Endothelial cell of umbilical vein (primary cell): ENCODE results near the gene NME2. TPM values are rescaled to one million over a fixed set of nuclear protein-coding genes. Genes with fewer than 3 reads are reported as not detected.

Source experiments
- BruUV-seq: library from RNA; stranded (reverse); fragments of 400-500 nt; replicated peaks from 2 replicates; lab custom pipeline; 2021; lab: Mats Ljungman, UMichigan
- CTCF ChIA-PET: fragments of 300-600, 350-600 bp; sonication (Branson Sonifier 250); formaldehyde crosslinking; loops from one replicate; lab custom pipeline; 2021; ENCODE audit warnings: antibody characterized with exemption, inconsistent platforms; lab: Charles Lee
- POLR2A ChIA-PET: fragments of 300-600, 350-600 bp; sonication (Branson Sonifier 250); formaldehyde crosslinking; loops from one replicate; lab custom pipeline; 2021; ENCODE audit warnings: antibody characterized with exemption, inconsistent platforms; lab: Charles Lee
- DNase-seq: peaks from one replicate; pipeline ENCODE4 v3.0.0-alpha.2; 2011; ENCODE audit warnings: low read depth, low spot score
- FAIRE-seq: peaks from 2 replicates; lab custom pipeline; 2011; peaks lifted over from hg19 to GRCh38; lab: Jason Lieb, UNC
- H2AFZ ChIP-seq: 2 replicates; pipeline ENCODE4 v1.6.0; 2012; ENCODE audit warnings: low read depth, low read length, control low read depth, inconsistent platforms
- H3K27ac ChIP-seq: 2 replicates; pipeline ENCODE4 v1.5.1; 2011; ENCODE audit warnings: low read depth, mild to moderate bottlenecking, control low read depth, low read length, moderate library complexity; ENCODE audit not compliant: insufficient read depth
- H3K27me3 ChIP-seq, 2 experiments: 2 replicates each; pipeline versions ENCODE4 v1.6.0 to v1.6.1; 2011; ENCODE audit warnings: low read length in 2 of 2, mixed read lengths in 1 of 2; ENCODE audit not compliant: control insufficient read depth in 2 of 2, insufficient read depth in 2 of 2
- H3K36me3 ChIP-seq, 2 experiments: 2 replicates in 1 of 2; 3 replicates in 1 of 2; pipeline ENCODE4 v1.5.1; 2011; ENCODE audit warnings: low read length in 2 of 2, mild to moderate bottlenecking in 1 of 2, moderate library complexity in 1 of 2; ENCODE audit not compliant: control insufficient read depth in 2 of 2, insufficient read depth in 2 of 2; ENCODE audit errors: extremely low read depth in 1 of 2
- H3K4me1 ChIP-seq: 3 replicates; pipeline ENCODE4 v1.5.1; 2011; ENCODE audit warnings: mild to moderate bottlenecking, low read length; ENCODE audit not compliant: control insufficient read depth, insufficient read depth; ENCODE audit errors: extremely low read depth
- H3K4me2 ChIP-seq: 2 replicates; pipeline ENCODE4 v1.6.1; 2011; ENCODE audit warnings: low read length, control low read depth, mixed read lengths; ENCODE audit not compliant: insufficient read depth
- H3K4me3 ChIP-seq, 3 experiments: fragments of 200-600 bp in 1 of 3; sonication (generic), shearing (Covaris generic) in 1 of 3; replicated peaks in 1 of 3; 2 replicates each; pipeline ENCODE4 v1.5.1; 2011 to 2016; ENCODE audit warnings: control low read depth in 3 of 3, low read length in 3 of 3, mild to moderate bottlenecking in 2 of 3, inconsistent platforms in 1 of 3, low read depth in 1 of 3, moderate library complexity in 1 of 3; ENCODE audit not compliant: insufficient read depth in 1 of 3
- H3K79me2 ChIP-seq: 2 replicates; pipeline ENCODE4 v1.6.0; 2012; ENCODE audit warnings: low read length, inconsistent platforms; ENCODE audit not compliant: control insufficient read depth, insufficient read depth
- H3K9ac ChIP-seq: replicated peaks from 2 replicates; pipeline ENCODE3; 2011; ENCODE audit warnings: low read length, control low read depth; ENCODE audit not compliant: insufficient read depth; ENCODE audit errors: extremely low read depth
- H3K9me1 ChIP-seq: replicated peaks from 3 replicates; pipeline ENCODE4 v1.6.0; 2011; ENCODE audit warnings: mild to moderate bottlenecking, low read length; ENCODE audit not compliant: control insufficient read depth, insufficient read depth; ENCODE audit errors: extremely low read depth
- H3K9me3 ChIP-seq: replicated peaks from 2 replicates; pipeline ENCODE4 v1.5.1; 2012; ENCODE audit warnings: low read length, inconsistent platforms; ENCODE audit not compliant: control insufficient read depth, insufficient read depth
- H4K20me1 ChIP-seq: replicated peaks from 2 replicates; pipeline ENCODE3; 2011; ENCODE audit warnings: mild to moderate bottlenecking, low read length; ENCODE audit not compliant: control insufficient read depth, insufficient read depth; ENCODE audit errors: extremely low read depth
- CTCF ChIP-seq, 2 donors: IDR thresholded peaks; 1 replicate in 1 of 2; 2 replicates in 1 of 2; pipeline ENCODE4 v1.5.1; 2011; ENCODE audit warnings: low read length in 2 of 2, mild to moderate bottlenecking in 2 of 2, moderate library complexity in 2 of 2, control low read depth in 1 of 2, inconsistent platforms in 1 of 2, low read depth in 1 of 2; ENCODE audit not compliant: insufficient read depth in 1 of 2; ENCODE audit errors: extremely low read depth in 1 of 2
- EZH2 ChIP-seq: IDR thresholded peaks from 2 replicates; pipeline ENCODE4 v1.6.1; 2012; ENCODE audit warnings: borderline replicate concordance, low read depth, mild to moderate bottlenecking, moderate library complexity, low read length, inconsistent platforms; ENCODE audit not compliant: severe bottlenecking
- FOS ChIP-seq: IDR thresholded peaks from 2 replicates; pipeline ENCODE4 v1.6.1; 2011; ENCODE audit warnings: mild to moderate bottlenecking, low read length, moderate library complexity, borderline replicate concordance; ENCODE audit not compliant: insufficient read depth
- GATA2 ChIP-seq: IDR thresholded peaks from 2 replicates; pipeline ENCODE4 v1.7.0; 2011; ENCODE audit warnings: low read depth, mild to moderate bottlenecking, moderate library complexity, mixed read lengths, low read length; ENCODE audit not compliant: insufficient read length, insufficient read depth
- JUN ChIP-seq: IDR thresholded peaks from 2 replicates; pipeline ENCODE4 v1.6.1; 2011; ENCODE audit warnings: borderline replicate concordance, low read depth; ENCODE audit not compliant: insufficient read length, insufficient read depth
- MAX ChIP-seq: IDR thresholded peaks from 2 replicates; pipeline ENCODE4 v1.6.1; 2011; ENCODE audit not compliant: insufficient read depth, insufficient read length
- MYC ChIP-seq: IDR thresholded peaks from one replicate; pipeline ENCODE4 v1.6.1; 2011; ENCODE audit warnings: mild to moderate bottlenecking, low read depth, low read length
- POLR2A ChIP-seq: IDR thresholded peaks from 2 replicates; pipeline ENCODE4 v1.6.1; 2012; ENCODE audit warnings: low read depth, mild to moderate bottlenecking, control low read depth, low read length
- POLR2AphosphoS5 ChIP-seq: IDR thresholded peaks from 2 replicates; pipeline ENCODE4 v1.6.1; 2012; ENCODE audit warnings: low read depth, mild to moderate bottlenecking, control low read depth, low read length, moderate library complexity; ENCODE audit not compliant: insufficient read depth
- dilution Hi-C: fragments of 300-500 bp; cut with MboI; formaldehyde crosslinking; loops from one replicate; pipeline ENCODE4 v1.15.0; 2019; ENCODE audit warnings: low sequenced_read_pairs; ENCODE audit not compliant: extremely low pct_ligation_motif_present
- intact Hi-C: fragments of 100-400 bp; cut with micrococcal nuclease; formaldehyde crosslinking; loops from one replicate; pipeline ENCODE4 v1.10.0; 2022
- polyA plus RNA-seq, 4 experiments: library from polyadenylated mRNA; depleted of rRNA in 3 of 4; stranded (reverse) in 3 of 4; unstranded in 1 of 4; fragments of >200 nt; gene quantifications; 2 replicates each; pipeline versions ENCODE4 v1.2.1 to v1.2.3, GENCODE V29; 2011 to 2012; ENCODE audit warnings: missing spikeins in 1 of 4
- total RNA-seq: library from RNA; stranded (reverse); gene quantifications from 2 replicates; pipeline ENCODE4 v1.2.3, GENCODE V29; 2021

Gene NME2
- total and polyA plus RNA-seq, 2 donors (not counting 3 experiments of a cell fraction or from before 2014, with no cell fraction given), result 555 to 833 TPM

- Histone ChIP-seq H3K4me3 (no peak overlapping the region), H3K27ac (no peak overlapping the region), H3K9ac (no peak overlapping the region), H4K20me1 (no peaks in the 10 kb centered on the region), H3K9me3 (no peaks in the 10 kb centered on the region), H3K36me3 (peaks cover 4 to 13% of the 10 kb centered on the region in 2 experiments), H3K4me1 (peaks cover 15% of the 10 kb centered on the region), H3K27me3 (no peaks in the 10 kb centered on the region), H2AFZ (no peak overlapping the region), H3K79me2 (no peaks in the 10 kb centered on the region), H3K4me2 (no peak overlapping the region), H3K9me1 (no peaks in the 10 kb centered on the region)
- BruUV-seq, result no TSS peak
- ChIA-PET CTCF (no interaction called here), POLR2A (interaction anchor here (0.5 kb wide), 1 partner anchor 208 kb away, joined by 5 read pairs; no protein-coding TSS in a partner anchor)
- FAIRE-seq (no peak), DNase-seq (no peak)
- intact Hi-C loops, result no loop called here
- TF ChIP-seq MYC, result no peak
- TF ChIP-seq GATA2, result no peak
- no peak for TF ChIP-seq JUN
- TF ChIP-seq POLR2A, result no peak
- no peak for TF ChIP-seq POLR2AphosphoS5
- TF ChIP-seq MAX, result no peak
- no peak for TF ChIP-seq CTCF (IDR thresholded peaks at IDR 0.05; ENCODE audit: extremely low read depth in 1 of 2, insufficient read depth in 1 of 2, low read depth in 1 of 2, low read length in 2 of 2)
- TF ChIP-seq FOS, result no peak
- TF ChIP-seq EZH2, result no peak
- dilution Hi-C loops, result no loop called here
Measured at GRCh38 chr17:51188271-51188833, 22.1 kb downstream of the NME2 start.
